GM23248 (cell line): ENCODE data around the gene PPP1R12B.

ENCODE experiments used
- EZH2 ChIP-seq: fragments of 200-600 bp; sonication (generic); IDR thresholded peaks from 2 replicates; pipeline ENCODE4 v1.6.1; 2018; ENCODE audit warnings: antibody characterized with exemption, mild to moderate bottlenecking; ENCODE audit not compliant: insufficient read depth, poor library complexity, severe bottlenecking
- EZH2phosphoT487 ChIP-seq: fragments of 200-600 bp; sonication (generic); IDR thresholded peaks from 2 replicates; pipeline ENCODE4 v1.6.1; 2018; ENCODE audit warnings: antibody characterized with exemption, moderate library complexity, mild to moderate bottlenecking, low read depth; ENCODE audit not compliant: insufficient read depth

DNA sequence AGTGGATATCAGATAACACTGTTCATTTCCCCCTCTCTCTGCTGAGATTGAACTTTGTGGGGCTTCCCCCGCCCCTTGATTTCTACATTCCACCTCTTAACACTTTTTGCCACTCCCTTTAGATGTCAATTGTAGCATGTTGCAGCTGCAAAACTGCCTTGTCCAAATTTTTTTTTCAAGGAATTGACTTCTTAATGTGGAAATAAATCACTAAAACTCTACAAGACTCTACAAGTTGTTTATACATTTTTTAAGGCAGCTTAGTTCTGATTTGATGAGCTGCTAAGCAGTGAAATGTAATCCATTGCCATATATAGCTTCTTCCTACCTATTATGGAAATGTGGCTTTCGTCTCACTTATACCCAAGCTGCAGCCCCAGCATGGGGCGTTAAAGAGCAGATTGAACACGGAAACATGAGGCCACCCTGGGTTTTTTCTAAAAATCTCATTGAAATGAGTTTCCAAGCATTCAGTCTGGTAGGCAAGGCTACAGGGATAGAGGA lies 229.6 kb downstream of the PPP1R12B start:
- TF ChIP-seq EZH2, result no peak
- TF ChIP-seq EZH2phosphoT487, result no peak
